ENCODE measurements around the gene CLIC1.

GRCh38 chr6:31723980-31724691 lies 12.2 kb downstream of the CLIC1 start:
- TF ChIP-seq, protein P1, sequence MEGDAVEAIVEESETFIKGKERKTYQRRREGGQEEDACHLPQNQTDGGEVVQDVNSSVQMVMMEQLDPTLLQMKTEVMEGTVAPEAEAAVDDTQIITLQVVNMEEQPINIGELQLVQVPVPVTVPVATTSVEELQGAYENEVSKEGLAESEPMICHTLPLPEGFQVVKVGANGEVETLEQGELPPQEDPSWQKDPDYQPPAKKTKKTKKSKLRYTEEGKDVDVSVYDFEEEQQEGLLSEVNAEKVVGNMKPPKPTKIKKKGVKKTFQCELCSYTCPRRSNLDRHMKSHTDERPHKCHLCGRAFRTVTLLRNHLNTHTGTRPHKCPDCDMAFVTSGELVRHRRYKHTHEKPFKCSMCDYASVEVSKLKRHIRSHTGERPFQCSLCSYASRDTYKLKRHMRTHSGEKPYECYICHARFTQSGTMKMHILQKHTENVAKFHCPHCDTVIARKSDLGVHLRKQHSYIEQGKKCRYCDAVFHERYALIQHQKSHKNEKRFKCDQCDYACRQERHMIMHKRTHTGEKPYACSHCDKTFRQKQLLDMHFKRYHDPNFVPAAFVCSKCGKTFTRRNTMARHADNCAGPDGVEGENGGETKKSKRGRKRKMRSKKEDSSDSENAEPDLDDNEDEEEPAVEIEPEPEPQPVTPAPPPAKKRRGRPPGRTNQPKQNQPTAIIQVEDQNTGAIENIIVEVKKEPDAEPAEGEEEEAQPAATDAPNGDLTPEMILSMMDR (IDR thresholded peaks at IDR 0.05): no peak
- TF ChIP-seq, protein P2, sequence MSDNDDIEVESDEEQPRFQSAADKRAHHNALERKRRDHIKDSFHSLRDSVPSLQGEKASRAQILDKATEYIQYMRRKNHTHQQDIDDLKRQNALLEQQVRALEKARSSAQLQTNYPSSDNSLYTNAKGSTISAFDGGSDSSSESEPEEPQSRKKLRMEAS (IDR thresholded peaks at IDR 0.05): no peak
- TF ChIP-seq CEBPB (IDR thresholded peaks at IDR 0.05) (no peak), HDAC2 (IDR thresholded peaks at IDR 0.05) (no peak), TP53 (CRISPR knock-in tag; IDR thresholded peaks at IDR 0.05) (no peak), EP300 (IDR thresholded peaks at IDR 0.05) (no peak)
- TF ChIP-seq, protein P3, sequence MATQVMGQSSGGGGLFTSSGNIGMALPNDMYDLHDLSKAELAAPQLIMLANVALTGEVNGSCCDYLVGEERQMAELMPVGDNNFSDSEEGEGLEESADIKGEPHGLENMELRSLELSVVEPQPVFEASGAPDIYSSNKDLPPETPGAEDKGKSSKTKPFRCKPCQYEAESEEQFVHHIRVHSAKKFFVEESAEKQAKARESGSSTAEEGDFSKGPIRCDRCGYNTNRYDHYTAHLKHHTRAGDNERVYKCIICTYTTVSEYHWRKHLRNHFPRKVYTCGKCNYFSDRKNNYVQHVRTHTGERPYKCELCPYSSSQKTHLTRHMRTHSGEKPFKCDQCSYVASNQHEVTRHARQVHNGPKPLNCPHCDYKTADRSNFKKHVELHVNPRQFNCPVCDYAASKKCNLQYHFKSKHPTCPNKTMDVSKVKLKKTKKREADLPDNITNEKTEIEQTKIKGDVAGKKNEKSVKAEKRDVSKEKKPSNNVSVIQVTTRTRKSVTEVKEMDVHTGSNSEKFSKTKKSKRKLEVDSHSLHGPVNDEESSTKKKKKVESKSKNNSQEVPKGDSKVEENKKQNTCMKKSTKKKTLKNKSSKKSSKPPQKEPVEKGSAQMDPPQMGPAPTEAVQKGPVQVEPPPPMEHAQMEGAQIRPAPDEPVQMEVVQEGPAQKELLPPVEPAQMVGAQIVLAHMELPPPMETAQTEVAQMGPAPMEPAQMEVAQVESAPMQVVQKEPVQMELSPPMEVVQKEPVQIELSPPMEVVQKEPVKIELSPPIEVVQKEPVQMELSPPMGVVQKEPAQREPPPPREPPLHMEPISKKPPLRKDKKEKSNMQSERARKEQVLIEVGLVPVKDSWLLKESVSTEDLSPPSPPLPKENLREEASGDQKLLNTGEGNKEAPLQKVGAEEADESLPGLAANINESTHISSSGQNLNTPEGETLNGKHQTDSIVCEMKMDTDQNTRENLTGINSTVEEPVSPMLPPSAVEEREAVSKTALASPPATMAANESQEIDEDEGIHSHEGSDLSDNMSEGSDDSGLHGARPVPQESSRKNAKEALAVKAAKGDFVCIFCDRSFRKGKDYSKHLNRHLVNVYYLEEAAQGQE (IDR thresholded peaks at IDR 0.05): no peak

All from A549 (cell line).